ENCODE data around the gene XG. TPM values are rescaled to one million over a fixed set of nuclear protein-coding genes. Genes with fewer than 3 reads are reported as not detected.
"Not testable (repeated sequence)": the region's sequence is repeated elsewhere in the genome, so short reads cannot be mapped to it uniquely, and the experiment has no call there.

Gene XG
- total RNA-seq, 1 experiment from 2014 or later: 1.0 TPM

DNA sequence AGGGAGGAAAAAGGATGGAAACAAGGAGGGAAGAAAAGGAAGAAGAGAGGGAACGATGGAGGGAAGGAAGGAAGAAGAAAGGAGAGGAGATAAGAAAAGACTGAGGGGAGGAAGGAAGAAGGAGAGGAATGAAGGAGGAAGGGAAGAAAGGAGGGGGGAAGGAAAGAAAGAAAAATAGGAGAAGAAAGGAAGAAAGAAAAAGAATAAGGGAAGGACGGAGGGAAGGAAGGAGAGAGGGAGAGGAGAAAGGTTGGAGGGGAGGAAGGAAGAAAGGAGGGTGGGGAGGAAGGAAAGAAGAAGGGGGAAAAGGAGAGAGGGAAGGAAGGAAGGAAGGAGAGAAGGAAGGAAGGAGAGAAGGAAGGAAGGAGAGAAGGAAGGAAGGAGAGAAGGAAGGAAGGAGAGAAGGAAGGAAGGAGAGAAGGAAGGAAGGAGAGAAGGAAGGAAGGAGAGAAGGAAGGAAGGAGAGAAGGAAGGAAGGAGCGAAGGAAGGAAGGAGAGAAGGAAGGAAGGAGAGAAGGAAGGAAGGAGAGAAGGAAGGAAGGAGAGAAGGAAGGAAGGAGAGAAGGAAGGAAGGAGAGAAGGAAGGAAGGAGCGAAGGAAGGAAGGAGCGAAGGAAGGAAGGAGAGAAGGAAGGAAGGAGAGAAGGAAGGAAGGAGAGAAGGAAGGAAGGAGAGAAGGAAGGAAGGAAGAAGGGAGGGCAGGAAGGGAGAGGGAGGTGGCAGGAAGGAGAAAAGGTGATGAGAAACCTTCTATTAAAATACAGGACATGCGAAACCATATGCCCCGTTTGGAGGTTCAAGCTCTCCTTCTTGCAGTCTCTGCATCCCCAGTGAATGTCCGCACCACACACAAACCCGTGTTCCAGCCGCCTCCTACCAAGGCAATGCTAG lies 21.6 kb downstream of the XG start:
- H3K27me3 Mint-ChIP-seq (ENCODE audit: low read depth); H3K27ac Mint-ChIP-seq; CTCF ChIA-PET; H3K36me3 Mint-ChIP-seq; POLR2A ChIA-PET; H3K4me3 Mint-ChIP-seq; ATAC-seq; DNase-seq (ENCODE audit: low spot score): not testable (repeated sequence)
- peaks cover 30% of the 10 kb centered on the region for H3K9me3 Mint-ChIP-seq
- peak; percentile 27; the same call in 1 of the 2 replicates for TF ChIP-seq ZNF512 (CRISPR knock-in tag; IDR thresholded peaks at IDR 0.05; ENCODE audit: borderline replicate concordance)
- H3K4me1 Mint-ChIP-seq: peaks cover 20% of the 10 kb centered on the region

- Mint-ChIP-seq H3K4me1 (peaks cover 26% of the 10 kb centered on the region), H3K27me3 (ENCODE audit: low read depth) (peaks cover 5% of the 10 kb centered on the region)
- no peak for ATAC-seq
These were observed 22.2 kb downstream of the XG start for GRCh38 chrX:2774057-2774456.

More at GRCh38 chrX:2774057-2774456, 22.2 kb downstream of the XG start:
- Mint-ChIP-seq H3K4me3 (no peak overlapping the region), H3K36me3 (peaks cover 10% of the 10 kb centered on the region), H3K27ac (no peak overlapping the region), H3K9me3 (peaks cover 30% of the 10 kb centered on the region)
- TF ChIP-seq SOX15 (CRISPR knock-in tag; IDR thresholded peaks at IDR 0.05): no peak
- no peak for TF ChIP-seq JUN (CRISPR knock-in tag; IDR thresholded peaks at IDR 0.05)
- no peak for TF ChIP-seq ESRRA (CRISPR knock-in tag; IDR thresholded peaks at IDR 0.05; ENCODE audit: borderline replicate concordance)
- TF ChIP-seq, protein P1, sequence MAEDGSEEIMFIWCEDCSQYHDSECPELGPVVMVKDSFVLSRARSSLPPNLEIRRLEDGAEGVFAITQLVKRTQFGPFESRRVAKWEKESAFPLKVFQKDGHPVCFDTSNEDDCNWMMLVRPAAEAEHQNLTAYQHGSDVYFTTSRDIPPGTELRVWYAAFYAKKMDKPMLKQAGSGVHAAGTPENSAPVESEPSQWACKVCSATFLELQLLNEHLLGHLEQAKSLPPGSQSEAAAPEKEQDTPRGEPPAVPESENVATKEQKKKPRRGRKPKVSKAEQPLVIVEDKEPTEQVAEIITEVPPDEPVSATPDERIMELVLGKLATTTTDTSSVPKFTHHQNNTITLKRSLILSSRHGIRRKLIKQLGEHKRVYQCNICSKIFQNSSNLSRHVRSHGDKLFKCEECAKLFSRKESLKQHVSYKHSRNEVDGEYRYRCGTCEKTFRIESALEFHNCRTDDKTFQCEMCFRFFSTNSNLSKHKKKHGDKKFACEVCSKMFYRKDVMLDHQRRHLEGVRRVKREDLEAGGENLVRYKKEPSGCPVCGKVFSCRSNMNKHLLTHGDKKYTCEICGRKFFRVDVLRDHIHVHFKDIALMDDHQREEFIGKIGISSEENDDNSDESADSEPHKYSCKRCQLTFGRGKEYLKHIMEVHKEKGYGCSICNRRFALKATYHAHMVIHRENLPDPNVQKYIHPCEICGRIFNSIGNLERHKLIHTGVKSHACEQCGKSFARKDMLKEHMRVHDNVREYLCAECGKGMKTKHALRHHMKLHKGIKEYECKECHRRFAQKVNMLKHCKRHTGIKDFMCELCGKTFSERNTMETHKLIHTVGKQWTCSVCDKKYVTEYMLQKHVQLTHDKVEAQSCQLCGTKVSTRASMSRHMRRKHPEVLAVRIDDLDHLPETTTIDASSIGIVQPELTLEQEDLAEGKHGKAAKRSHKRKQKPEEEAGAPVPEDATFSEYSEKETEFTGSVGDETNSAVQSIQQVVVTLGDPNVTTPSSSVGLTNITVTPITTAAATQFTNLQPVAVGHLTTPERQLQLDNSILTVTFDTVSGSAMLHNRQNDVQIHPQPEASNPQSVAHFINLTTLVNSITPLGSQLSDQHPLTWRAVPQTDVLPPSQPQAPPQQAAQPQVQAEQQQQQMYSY (CRISPR knock-in tag; IDR thresholded peaks at IDR 0.05): no peak
- TF ChIP-seq ZNF512 (CRISPR knock-in tag; IDR thresholded peaks at IDR 0.05; ENCODE audit: borderline replicate concordance): no peak; the same call in 1 of the 2 replicates
- TF ChIP-seq, protein P2, sequence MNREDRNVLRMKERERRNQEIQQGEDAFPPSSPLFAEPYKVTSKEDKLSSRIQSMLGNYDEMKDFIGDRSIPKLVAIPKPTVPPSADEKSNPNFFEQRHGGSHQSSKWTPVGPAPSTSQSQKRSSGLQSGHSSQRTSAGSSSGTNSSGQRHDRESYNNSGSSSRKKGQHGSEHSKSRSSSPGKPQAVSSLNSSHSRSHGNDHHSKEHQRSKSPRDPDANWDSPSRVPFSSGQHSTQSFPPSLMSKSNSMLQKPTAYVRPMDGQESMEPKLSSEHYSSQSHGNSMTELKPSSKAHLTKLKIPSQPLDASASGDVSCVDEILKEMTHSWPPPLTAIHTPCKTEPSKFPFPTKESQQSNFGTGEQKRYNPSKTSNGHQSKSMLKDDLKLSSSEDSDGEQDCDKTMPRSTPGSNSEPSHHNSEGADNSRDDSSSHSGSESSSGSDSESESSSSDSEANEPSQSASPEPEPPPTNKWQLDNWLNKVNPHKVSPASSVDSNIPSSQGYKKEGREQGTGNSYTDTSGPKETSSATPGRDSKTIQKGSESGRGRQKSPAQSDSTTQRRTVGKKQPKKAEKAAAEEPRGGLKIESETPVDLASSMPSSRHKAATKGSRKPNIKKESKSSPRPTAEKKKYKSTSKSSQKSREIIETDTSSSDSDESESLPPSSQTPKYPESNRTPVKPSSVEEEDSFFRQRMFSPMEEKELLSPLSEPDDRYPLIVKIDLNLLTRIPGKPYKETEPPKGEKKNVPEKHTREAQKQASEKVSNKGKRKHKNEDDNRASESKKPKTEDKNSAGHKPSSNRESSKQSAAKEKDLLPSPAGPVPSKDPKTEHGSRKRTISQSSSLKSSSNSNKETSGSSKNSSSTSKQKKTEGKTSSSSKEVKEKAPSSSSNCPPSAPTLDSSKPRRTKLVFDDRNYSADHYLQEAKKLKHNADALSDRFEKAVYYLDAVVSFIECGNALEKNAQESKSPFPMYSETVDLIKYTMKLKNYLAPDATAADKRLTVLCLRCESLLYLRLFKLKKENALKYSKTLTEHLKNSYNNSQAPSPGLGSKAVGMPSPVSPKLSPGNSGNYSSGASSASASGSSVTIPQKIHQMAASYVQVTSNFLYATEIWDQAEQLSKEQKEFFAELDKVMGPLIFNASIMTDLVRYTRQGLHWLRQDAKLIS (CRISPR knock-in tag; IDR thresholded peaks at IDR 0.05; ENCODE audit: borderline replicate concordance): no peak
- TF ChIP-seq SP1 (CRISPR knock-in tag; conservative IDR thresholded peaks at IDR 0.05): no peak
- TF ChIP-seq IRF2 (CRISPR knock-in tag; IDR thresholded peaks at IDR 0.05; ENCODE audit: borderline replicate concordance, low read depth): no peak
- no peak for TF ChIP-seq MXD4 (CRISPR knock-in tag; IDR thresholded peaks at IDR 0.05; ENCODE audit: borderline replicate concordance)
- TF ChIP-seq JAZF1 (CRISPR knock-in tag; IDR thresholded peaks at IDR 0.05): no peak
- TF ChIP-seq CBFB (CRISPR knock-in tag; IDR thresholded peaks at IDR 0.05; ENCODE audit: low read depth): no peak
- TF ChIP-seq RELA (CRISPR knock-in tag; IDR thresholded peaks at IDR 0.05; ENCODE audit: borderline replicate concordance): no peak
- TF ChIP-seq, protein P3, sequence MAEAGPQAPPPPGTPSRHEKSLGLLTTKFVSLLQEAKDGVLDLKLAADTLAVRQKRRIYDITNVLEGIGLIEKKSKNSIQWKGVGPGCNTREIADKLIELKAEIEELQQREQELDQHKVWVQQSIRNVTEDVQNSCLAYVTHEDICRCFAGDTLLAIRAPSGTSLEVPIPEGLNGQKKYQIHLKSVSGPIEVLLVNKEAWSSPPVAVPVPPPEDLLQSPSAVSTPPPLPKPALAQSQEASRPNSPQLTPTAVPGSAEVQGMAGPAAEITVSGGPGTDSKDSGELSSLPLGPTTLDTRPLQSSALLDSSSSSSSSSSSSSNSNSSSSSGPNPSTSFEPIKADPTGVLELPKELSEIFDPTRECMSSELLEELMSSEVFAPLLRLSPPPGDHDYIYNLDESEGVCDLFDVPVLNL (CRISPR knock-in tag; IDR thresholded peaks at IDR 0.05; ENCODE audit: borderline replicate concordance, low read depth): no peak
- TF ChIP-seq TCF7 (CRISPR knock-in tag; IDR thresholded peaks at IDR 0.05; ENCODE audit: low read depth): no peak
- TF ChIP-seq ZNF416 (CRISPR knock-in tag; IDR thresholded peaks at IDR 0.05): no peak
- no peak for TF ChIP-seq ZNF423 (CRISPR knock-in tag; IDR thresholded peaks at IDR 0.05)
- no peak for DNase-seq (ENCODE audit: low spot score)
- CTCF ChIA-PET: no interaction called here
- POLR2A ChIA-PET: no interaction called here
